ENCODE measurements around the gene PARVB.

The PARVB gene

DNA sequence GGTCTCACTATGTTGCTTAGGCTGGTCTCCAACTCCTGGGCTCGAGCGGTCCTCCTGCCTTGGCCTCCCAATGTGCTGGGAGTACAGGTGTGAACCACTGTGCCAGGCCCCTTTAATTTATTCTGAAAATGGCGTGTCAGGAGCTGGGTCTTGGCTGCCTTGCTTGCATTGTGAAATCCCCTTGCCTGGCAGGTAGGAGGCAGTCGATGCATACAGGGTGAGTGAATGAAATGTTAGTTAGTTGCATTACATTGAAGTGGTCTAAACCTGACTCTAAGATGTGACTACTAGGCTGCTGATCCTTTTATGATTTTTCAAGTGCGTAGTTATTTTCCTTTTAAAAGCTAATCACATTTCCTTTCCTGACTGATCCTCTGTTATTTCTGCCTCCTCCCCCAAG lies 42.9 kb downstream of the PARVB start:
- Histone ChIP-seq H3K4me1 (peaks cover 4% of the 10 kb centered on the region), H3K4me3 (no peak overlapping the region), H3K9me3 (no peaks in the 10 kb centered on the region), H3K36me3 (replicated peaks) (no peaks in the 10 kb centered on the region), H3K27me3 (ENCODE audit: low read depth) (no peaks in the 10 kb centered on the region)
- in situ Hi-C loops (cut with MboI; ENCODE audit: low sequenced_read_pairs) = no loop called here
- DNase-seq (ENCODE audit: low spot score in 2 of 2) = no peak

DNA sequence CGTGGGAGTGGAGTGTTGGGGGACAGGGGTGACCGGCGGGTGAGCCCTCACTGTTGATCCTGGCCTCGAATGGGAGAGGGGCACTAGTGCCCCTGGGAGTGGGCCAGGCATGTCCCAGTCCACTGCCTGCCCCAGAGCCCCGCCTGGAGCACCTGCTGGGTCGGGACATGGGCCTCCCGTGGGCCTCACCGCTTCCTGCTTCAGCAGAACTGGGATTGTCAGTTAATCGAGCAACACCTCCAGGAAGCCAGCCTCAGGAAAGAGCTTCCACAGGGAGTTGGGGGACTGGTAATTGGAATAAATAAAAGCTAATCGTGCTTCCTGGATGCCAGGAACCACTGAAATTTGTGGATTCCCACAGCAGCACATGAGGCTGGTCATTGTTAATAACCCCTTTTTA lies 43.8 kb downstream of the PARVB start:
- H3K27me3 ChIP-seq (ENCODE audit: low read depth) = no peaks in the 10 kb centered on the region
- DNase-seq (ENCODE audit: low spot score in 2 of 2) = no peak
- no peaks in the 10 kb centered on the region; the same call in 1 of the 2 replicates for H3K4me1 ChIP-seq
- H3K9me3 ChIP-seq = no peaks in the 10 kb centered on the region
- no peak overlapping the region for H3K4me3 ChIP-seq
- no peaks in the 10 kb centered on the region for H3K36me3 ChIP-seq (replicated peaks)
- in situ Hi-C loops (cut with MboI; ENCODE audit: low sequenced_read_pairs) = no loop called here

DNA sequence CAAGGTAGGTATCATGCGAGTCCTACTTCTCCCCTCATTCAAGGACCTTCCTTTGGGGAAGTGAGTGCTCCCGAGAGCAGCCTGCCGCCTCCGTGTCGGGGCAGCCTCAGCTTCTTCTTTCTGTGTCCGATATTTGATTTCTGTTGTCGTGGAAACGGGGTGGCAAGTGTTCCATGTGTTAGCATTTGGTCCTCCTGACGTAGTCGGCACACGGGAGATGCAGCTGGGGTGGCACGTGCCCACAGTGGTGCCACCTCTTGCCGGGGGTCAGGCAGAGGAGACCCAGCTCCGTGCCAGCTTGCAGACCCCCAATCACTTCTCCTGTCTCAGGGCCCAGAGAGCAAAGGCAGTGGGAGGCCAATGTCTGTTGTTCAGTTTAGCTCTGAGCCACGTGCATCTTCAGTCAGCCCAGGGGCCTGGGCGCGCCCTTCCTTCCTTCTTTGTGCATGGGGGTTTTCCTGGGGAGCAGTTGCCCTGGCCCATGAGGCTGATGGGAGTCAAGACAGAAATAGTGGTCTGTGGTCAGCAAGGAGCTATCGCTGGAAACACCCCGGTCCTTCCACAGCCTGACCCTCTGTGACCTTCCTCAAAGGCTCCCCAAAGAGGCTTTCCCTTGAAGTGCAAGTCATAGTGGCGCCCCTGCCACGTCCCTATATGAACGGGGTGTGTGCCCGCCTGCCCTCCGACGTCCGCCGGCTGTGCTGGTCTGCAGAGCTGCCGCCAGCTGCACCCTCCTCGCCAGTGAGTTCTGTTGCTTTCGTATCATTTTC lies 44.5 kb downstream of the PARVB start:
- Histone ChIP-seq H3K9me3 (no peaks in the 10 kb centered on the region), H3K27me3 (ENCODE audit: low read depth) (no peaks in the 10 kb centered on the region), H3K4me1 (no peaks in the 10 kb centered on the region), H3K36me3 (replicated peaks) (no peaks in the 10 kb centered on the region), H3K4me3 (no peak overlapping the region)
- in situ Hi-C loops (cut with MboI; ENCODE audit: low sequenced_read_pairs) = no loop called here
- no peak for DNase-seq (ENCODE audit: low spot score in 2 of 2)

DNA sequence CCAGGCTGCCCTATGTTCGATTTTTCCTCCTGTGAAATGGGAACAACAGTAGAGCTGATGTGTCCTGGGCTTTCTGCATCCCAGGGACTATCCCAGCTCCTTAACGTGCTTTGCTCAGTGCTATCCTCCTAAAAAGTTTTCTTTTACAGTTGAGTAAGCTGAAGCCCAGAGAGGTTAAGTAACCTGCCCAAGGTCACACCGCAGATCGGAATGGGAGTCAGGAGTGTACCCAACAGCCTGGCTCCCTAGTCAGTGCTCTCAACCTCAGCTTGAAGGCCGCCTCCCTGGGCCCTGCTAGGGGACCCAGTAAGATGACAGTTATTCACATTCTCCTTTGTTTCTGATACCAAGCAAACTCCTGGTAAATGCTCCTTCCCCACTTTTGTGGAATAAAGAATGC lies 45.9 kb downstream of the PARVB start:
- DNase-seq (ENCODE audit: low spot score in 2 of 2) = no peak
- H3K9me3 ChIP-seq = no peaks in the 10 kb centered on the region
- in situ Hi-C loops (cut with MboI; ENCODE audit: low sequenced_read_pairs) = no loop called here
- H3K36me3 ChIP-seq (replicated peaks) = no peaks in the 10 kb centered on the region
- no peaks in the 10 kb centered on the region for H3K27me3 ChIP-seq (ENCODE audit: low read depth)
- H3K4me3 ChIP-seq = no peak overlapping the region
- H3K4me1 ChIP-seq = no peaks in the 10 kb centered on the region

DNA sequence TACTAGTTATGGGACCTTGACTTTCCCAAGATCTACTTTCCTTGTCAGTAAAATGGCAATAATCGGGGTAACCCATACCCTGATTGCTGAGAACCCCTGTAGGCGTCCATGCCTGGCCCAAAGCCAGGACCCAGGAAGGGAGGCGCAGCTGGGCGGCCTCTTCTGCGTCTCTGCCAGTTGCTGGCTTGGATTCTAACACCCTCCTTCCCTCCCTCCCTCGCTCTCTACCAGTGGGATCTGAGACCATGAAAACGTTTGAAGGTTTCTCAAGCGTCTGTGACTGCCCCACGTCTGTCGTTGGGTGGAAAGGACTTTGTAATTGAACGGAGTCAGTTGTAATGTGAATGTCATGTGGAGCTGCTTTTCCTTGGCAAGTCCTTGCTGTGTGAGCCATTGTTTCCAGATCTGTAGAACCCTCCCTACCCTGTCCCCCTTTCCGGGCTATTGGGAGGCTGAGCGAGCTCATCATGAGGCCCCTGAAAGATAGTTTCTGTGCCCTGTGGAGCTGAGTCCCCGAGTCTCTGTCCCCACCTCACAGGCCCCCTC lies 47.8 kb downstream of the PARVB start:
- H3K36me3 ChIP-seq (replicated peaks) = no peaks in the 10 kb centered on the region
- H3K9me3 ChIP-seq = no peaks in the 10 kb centered on the region
- no peak for DNase-seq (ENCODE audit: low spot score in 2 of 2)
- in situ Hi-C loops (cut with MboI; ENCODE audit: low sequenced_read_pairs) = no loop called here
- no peaks in the 10 kb centered on the region for H3K27me3 ChIP-seq (ENCODE audit: low read depth)
- H3K4me3 ChIP-seq = no peak overlapping the region
- H3K4me1 ChIP-seq = no peaks in the 10 kb centered on the region

DNA sequence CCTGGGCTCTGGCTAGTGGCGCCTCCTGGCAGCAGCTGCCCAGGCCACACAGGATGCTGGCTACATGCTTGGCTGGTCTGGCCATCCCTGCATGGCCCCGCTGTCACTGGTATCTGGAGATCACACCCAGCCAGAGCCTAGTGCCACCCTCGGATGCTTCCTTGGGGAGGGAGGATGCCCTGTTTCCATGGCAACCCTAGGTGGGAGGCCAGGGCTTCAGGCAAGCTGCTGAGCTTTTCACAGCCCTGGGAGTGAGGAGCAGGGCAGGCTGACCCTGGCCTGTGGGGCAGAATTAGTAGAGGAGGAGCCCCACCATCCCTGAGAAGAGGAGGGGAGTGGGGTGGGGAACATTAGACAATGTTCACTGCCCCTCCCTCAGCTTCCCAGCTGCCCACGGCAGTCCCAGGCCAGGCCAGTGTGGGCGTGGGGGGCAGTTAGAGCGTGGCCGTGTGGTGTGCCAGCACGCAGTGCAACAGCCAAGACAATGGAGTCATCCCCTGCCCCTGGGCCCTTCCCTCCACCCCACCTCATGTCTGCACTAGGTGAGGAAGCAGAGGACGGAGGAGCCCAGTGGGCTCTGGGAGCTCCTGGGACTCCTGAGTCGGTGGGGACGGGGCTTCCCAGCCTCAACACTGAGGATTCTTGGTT lies 50.4 kb downstream of the PARVB start:
- Histone ChIP-seq H3K36me3 (replicated peaks) (no peaks in the 10 kb centered on the region), H3K27me3 (ENCODE audit: low read depth) (no peaks in the 10 kb centered on the region), H3K4me1 (no peaks in the 10 kb centered on the region), H3K9me3 (no peaks in the 10 kb centered on the region), H3K4me3 (no peak overlapping the region)
- in situ Hi-C loops (cut with MboI; ENCODE audit: low sequenced_read_pairs) = no loop called here
- DNase-seq (ENCODE audit: low spot score in 2 of 2) = no peak

DNA sequence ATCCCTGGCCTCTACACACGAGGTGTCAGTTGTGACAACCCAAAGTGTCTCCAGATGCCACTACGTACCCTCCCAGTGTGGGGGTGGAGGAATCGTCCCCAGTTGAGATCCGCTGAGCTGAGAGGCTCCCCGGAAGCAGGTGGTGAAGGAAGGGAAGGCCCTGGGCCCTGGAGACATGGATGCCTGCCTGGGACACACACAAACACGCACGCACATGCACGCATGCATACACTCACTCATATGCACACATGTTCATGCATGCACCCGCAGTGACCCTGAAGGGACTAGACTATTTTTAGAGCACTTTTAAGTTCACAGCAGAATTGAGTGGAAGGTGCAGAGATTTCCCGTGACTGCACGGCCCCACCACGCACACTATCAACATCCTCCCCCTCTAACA lies 50.9 kb downstream of the PARVB start:
- Histone ChIP-seq H3K36me3 (replicated peaks) (no peaks in the 10 kb centered on the region), H3K4me3 (no peak overlapping the region), H3K9me3 (no peaks in the 10 kb centered on the region), H3K4me1 (no peaks in the 10 kb centered on the region), H3K27me3 (ENCODE audit: low read depth) (no peaks in the 10 kb centered on the region)
- in situ Hi-C loops (cut with MboI; ENCODE audit: low sequenced_read_pairs) = no loop called here
- no peak for DNase-seq (ENCODE audit: low spot score in 2 of 2)

DNA sequence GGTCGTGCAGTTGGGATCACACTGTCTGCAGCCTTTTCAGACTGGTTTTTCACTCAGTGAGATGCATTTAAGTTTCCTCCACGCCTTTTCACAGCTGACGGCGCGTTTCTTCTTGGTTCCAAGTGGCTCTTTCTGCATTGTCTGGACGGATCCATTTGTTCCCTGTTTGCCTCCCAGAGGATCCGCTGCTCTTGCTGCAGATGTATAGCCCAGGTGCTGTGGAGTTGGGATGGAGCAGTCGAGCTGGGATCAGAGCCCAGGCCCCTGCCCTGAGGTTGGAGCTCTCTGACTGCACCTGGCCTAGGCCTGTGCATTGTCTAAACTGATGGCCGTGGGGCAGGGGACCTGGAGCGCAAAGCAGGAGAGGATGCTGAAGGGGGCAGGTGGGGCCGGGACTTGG lies 51.6 kb downstream of the PARVB start:
- no peak overlapping the region for H3K4me3 ChIP-seq
- no peak for DNase-seq (ENCODE audit: low spot score in 2 of 2)
- H3K4me1 ChIP-seq = no peaks in the 10 kb centered on the region
- no peaks in the 10 kb centered on the region for H3K36me3 ChIP-seq (replicated peaks)
- H3K9me3 ChIP-seq = no peaks in the 10 kb centered on the region
- in situ Hi-C loops (cut with MboI; ENCODE audit: low sequenced_read_pairs) = no loop called here
- no peaks in the 10 kb centered on the region for H3K27me3 ChIP-seq (ENCODE audit: low read depth)

DNA sequence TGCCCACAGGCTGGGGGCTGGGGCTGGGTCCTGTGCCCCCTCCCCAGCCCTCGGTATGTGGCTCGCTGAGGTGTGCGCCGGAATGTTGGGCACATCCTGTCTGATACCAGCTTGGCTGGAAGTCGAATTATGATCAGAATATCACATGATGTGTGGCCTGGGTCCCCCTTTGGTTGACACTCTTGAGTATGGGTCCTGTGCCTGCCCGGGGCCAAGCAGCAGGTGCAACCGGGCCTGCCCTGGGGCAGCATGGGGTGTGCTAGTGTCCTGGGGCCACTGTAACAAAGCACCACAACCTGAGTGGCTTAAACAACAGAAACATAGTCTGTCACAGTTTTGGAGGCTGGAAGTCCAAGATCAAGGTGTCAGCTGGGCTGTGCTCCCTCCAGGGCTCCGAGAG lies 52.7 kb downstream of the PARVB start:
- H3K9me3 ChIP-seq = no peaks in the 10 kb centered on the region

DNA sequence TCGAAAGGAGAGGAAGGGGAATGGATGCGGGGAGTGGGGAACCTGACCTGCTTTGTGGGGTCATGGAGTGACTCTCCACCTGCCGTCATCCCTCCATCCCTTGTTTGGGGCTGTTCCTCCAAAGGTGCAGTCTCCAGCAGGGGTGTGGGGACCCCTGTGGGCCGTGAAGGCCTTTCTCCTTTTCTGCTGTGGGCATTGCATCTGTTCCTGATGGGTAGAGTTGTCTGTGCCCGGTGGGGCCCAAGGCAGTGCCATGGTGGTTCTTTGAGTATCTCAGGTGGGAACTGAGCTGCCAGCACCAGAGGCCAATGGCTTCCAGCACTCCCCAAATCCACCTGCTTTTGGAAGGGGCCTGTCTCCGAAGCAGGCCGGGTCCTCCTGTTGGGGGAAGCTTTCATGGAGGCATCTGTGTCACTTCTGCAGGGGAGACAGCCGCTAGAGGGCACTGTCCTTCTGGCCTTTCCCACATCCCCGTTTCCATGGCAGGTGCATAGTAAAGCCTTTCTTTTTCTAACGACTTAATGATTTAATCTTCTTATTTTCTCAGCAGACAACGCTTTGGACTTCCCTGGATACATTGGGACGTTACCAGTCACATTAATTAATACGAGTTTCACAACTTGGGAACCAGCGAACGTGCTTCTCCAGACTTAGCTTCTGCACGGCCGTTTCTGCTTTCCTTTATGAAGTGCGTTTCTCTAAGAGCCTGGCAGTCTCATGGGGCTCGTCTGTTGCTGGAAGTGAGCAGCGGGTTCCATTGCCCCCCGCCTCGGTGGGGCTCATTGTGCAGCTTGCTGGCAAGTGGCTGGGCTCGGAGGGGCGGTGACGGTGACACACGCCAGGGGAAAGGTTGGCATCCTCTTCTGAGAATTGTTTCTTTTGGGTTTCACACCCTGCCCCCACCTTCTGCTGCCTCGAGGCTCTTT lies 57.1 kb downstream of the PARVB start:
- in situ Hi-C loops (cut with MboI; ENCODE audit: low sequenced_read_pairs) = loop anchor here (10.0 kb wide), 1 partner anchor 544 kb away; no protein-coding TSS in a partner anchor
- Histone ChIP-seq H3K4me3 (no peak overlapping the region), H3K4me1 (peaks cover 6% of the 10 kb centered on the region; the same call in 1 of the 2 replicates), H3K9me3 (no peaks in the 10 kb centered on the region), H3K36me3 (replicated peaks) (no peaks in the 10 kb centered on the region), H3K27me3 (ENCODE audit: low read depth) (no peaks in the 10 kb centered on the region)
- peak; percentile 77 to 87 for DNase-seq (ENCODE audit: low spot score in 2 of 2)

More for the DNA sequence above, 52.7 kb downstream of the PARVB start:
- H3K36me3 ChIP-seq (replicated peaks) = no peaks in the 10 kb centered on the region
- H3K27me3 ChIP-seq (ENCODE audit: low read depth) = no peaks in the 10 kb centered on the region
- in situ Hi-C loops (cut with MboI; ENCODE audit: low sequenced_read_pairs) = no loop called here
- no peak overlapping the region for H3K4me3 ChIP-seq
- no peak for DNase-seq (ENCODE audit: low spot score in 2 of 2)
- H3K4me1 ChIP-seq = peaks cover 6% of the 10 kb centered on the region; the same call in 1 of the 2 replicates

DNA sequence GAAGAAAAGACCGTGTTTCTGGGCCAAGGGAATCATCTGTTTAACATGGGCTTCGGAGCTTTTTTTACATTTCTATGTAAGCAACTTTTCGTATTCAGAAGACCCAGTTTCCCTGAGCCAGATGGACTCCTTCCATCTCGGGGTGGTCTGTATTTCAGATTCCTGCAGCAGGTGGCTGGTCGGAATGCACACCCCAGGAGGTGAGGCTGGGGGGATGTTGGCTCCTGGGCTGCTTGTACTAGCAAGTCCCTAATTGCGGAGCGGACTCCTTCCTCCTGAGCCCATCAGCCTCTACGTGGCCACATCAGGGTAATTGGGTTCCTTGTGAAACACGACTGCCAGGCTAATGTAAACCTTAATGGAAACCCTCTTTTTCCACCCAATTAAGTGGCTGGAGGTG lies 58.7 kb downstream of the PARVB start:
- no peaks in the 10 kb centered on the region for H3K36me3 ChIP-seq (replicated peaks)
- DNase-seq (ENCODE audit: low spot score in 2 of 2) = no peak
- no peaks in the 10 kb centered on the region for H3K27me3 ChIP-seq (ENCODE audit: low read depth)
- H3K9me3 ChIP-seq = no peaks in the 10 kb centered on the region
- in situ Hi-C loops (cut with MboI; ENCODE audit: low sequenced_read_pairs) = loop anchor here (10.0 kb wide), 1 partner anchor 542 kb away; no protein-coding TSS in a partner anchor
- H3K4me3 ChIP-seq = no peak overlapping the region
- peaks cover 6% of the 10 kb centered on the region; the same call in 1 of the 2 replicates for H3K4me1 ChIP-seq

DNA sequence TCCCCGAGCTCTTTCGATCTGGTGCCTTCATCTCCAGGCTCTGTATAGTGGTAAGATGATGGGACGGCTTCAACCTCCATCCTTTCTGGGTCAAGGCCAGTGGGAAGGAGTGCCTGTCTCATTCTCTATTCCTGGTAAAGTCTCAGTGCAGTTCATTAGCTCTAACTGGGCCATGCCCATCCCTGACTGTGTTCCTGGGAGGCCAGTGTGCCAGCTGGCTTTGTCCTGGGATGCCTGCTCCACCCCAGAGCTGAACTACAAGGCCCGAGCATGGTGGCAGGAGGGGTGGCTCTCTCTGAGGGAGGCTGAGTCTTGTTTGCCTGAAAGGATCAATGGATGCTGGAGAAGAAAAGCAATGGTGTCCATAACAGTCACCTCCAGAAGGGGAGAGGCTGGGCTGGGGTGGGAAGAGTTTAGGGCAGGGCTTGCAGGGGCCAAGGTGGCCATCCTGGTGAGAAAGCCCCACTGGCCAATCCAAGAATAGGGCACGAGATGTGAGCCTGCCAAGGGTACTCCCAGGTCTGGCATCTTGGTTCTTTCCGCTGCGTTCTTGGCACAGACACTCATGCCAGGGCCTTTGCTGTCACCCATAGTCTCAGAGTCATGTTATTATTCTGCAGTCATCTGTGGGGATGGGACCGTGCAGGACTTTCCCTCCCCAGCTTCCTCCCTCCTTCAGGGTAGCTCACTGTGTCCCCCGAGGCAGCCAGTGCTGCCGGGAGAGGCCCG lies 60.1 kb downstream of the PARVB start:
- no peak overlapping the region for H3K4me3 ChIP-seq
- H3K36me3 ChIP-seq (replicated peaks) = no peaks in the 10 kb centered on the region
- in situ Hi-C loops (cut with MboI; ENCODE audit: low sequenced_read_pairs) = loop anchor here (10.0 kb wide), 1 partner anchor 541 kb away; no protein-coding TSS in a partner anchor
- peaks cover 6% of the 10 kb centered on the region; the same call in 1 of the 2 replicates for H3K4me1 ChIP-seq
- no peak for DNase-seq (ENCODE audit: low spot score in 2 of 2)
- no peaks in the 10 kb centered on the region for H3K9me3 ChIP-seq
- no peaks in the 10 kb centered on the region for H3K27me3 ChIP-seq (ENCODE audit: low read depth)
